Cerebellar nuclear complex (tissue), 1 donor: ENCODE data around the gene USP24.

Experiments used
- DNase-seq, 2 experiments: peaks; one replicate each; lab custom pipeline; 2025; lab: John Stamatoyannopoulos, UW

USP24 gene

DNA sequence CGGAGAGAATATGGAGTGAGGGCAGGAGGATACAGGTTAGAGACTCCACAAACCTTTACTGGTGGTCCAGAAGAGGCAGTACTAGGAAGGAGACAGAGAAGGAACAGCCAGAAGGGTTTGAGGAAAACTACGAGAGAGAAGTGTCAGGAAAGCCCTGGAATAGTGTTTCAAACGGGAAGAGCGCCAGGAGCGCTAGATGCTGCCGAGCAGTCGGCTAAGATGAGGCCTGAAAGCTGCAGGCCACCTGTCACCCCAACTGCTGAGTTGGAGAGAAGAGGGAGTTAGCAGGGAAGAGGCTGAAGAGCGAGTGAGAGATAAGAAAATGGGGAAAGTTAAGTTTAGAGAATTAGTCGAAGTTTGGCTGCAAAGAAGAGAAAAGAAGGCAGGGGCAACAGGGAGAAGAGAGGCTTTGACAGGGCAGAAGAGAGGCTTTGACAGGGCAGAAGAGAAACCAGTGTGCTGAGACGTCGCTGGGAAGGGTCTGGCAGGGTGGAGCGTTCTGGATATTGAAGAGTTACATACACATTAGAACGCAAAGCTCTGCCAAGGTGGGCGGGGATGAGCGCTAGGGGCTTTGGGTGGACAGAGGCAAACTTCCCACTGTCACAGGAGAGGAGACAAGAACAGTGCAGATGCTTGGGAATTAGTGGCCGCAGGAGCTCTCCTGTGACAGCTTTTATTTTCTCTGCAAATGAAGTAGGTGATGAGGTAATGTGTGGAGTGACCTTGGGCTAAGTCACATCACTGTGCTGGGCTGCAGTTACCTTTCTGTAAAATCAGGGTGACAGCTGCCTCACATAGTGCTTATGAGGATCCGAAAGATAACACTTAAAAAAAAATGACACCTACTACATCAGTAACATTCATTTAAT, 144.6 kb downstream of the USP24 start:
- peak; percentile 26 to 58 for DNase-seq

DNA sequence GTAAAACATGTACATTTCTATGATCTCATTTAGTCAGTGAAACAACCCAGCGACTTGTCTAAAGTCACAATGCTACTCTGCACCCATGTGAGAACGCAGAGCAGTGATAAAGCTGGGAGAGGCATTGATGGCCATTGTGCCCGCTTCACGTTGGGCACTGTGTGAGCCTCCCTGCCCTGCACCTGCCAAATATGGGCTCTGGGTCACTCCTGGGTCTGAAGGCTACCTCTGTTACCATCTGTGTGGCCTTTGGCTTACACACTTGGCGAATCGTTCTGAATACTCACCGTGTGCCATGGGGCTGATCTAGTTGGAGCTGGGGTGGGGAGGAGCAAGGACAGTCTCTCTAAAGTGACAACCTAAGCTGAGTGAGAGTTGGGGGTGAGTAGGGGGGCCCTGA, 145.9 kb downstream of the USP24 start:
- DNase-seq = no peak

DNA sequence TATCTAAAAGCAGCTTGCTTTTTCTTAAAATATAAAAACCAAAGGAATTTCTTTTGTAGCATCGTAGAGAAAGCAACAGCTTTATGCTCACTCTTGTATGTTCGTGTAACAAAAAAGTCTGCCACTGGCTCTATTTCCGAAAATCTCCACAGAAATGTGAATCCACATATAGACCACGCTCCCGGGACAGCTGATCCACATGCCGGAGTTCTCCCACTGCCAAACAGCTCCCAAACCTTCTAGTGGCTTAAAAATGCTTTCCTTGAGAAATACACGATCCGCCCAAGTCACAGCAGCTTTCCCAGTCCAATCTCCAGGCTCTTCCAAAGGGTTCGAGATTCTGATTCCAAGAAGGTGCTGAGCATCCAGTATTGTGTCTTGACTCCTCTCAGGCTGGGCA, 146.5 kb downstream of the USP24 start:
- no peak for DNase-seq

- no peak for DNase-seq
Observed at GRCh38 chr1:55067914-55068313, 147.2 kb downstream of the USP24 start.

DNA sequence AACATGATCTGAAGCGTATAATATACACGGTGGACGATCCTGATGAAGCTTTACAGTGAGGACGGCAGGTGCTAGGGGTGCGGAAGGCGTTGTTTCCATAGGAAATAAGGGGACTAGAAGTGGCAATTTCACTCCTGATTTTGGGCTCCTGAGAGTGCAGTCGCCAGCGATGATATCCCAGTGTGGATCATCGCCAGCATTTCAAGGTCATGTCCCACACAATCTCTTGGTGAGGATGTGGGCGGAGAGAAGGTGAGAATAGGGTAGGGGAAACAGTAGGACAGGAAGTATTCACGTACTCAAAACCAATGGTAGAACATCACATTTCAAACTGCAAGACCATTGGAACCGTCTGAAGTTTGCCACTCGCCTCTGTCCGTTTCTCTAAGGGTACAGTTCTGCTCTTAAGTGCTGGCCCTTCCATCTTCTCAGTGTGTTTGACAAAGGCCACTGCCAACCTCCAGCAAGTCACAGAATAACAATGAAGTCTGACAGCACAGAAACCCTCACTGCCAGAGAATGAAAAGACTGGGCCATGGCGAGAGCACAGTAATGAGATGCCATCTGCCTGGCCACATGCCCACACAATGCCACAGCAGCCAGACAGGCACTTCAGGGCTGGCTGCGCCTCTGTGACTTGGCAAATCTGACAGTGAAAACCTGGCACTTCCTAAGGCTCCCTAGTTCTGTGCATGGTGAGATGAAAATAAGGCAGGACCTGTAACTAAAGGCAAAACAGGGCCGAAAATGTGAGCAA, 148.0 kb downstream of the USP24 start:
- peak; percentile 72 to 96 for DNase-seq

DNA sequence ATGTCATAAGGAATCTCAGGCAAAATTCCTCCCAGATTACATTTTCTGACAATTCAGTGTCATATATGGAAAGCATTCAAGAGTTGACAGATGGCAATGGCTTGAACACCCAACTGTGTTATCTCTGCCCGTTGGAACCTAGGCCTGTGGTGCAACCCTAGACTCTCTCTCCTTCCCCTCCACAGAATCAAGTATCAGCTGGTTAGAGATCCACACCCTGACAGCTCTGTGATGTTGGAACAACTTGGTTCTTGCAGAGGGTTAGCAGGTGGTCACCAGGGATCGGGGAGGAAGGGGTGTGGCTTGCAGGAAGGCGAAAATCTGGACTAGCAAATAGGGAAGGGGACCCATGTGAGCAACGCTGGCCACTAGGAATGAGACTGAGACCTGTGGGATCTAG, 149.5 kb downstream of the USP24 start:
- peak in 1 of 2 experiments; percentile 33 for DNase-seq

- DNase-seq = no peak
Observed at GRCh38 chr1:55064861-55065263, 150.3 kb downstream of the USP24 start.

GRCh38 chr1:55064071-55064581, 151.0 kb downstream of the USP24 start:
- DNase-seq = peak; percentile 40 to 59

DNA sequence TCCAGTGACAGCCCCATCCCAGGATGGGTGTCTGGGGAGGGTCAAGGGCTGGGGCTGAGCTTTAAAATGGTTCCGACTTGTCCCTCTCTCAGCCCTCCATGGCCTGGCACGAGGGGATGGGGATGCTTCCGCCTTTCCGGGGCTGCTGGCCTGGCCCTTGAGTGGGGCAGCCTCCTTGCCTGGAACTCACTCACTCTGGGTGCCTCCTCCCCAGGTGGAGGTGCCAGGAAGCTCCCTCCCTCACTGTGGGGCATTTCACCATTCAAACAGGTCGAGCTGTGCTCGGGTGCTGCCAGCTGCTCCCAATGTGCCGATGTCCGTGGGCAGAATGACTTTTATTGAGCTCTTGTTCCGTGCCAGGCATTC, 151.6 kb downstream of the USP24 start:
- DNase-seq = no peak

DNA sequence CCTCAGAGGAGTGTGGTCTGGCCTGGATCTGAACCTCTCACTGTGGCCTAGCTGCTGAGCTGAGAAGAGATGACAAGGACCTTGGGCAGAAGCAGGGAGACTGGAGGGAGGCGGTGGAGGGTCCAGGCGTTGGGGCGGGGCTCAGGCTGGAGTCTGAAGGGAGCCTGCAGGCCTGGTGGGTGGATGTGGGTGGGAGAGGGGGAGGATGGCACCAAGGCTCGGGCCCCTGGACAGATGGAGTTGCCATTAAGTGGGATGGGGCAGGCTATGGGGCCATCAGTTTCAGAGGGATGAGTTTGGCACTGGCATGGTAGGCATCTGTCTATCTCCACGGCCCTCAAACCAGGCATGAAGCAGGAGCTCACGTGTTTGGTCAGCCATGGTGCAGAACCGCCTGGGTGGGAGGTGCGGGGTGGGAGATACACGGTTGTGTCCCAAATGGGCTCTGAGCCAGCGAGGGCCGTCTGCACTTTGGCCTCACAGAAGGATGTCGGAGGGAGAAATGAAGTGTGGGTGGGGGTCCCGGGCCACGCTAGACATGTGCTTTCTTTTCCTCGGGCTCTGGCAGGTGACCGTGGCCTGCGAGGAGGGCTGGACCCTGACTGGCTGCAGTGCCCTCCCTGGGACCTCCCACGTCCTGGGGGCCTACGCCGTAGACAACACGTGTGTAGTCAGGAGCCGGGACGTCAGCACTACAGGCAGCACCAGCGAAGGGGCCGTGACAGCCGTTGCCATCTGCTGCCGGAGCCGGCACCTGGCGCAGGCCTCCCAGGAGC, 152.2 kb downstream of the USP24 start:
- DNase-seq = no peak

DNA sequence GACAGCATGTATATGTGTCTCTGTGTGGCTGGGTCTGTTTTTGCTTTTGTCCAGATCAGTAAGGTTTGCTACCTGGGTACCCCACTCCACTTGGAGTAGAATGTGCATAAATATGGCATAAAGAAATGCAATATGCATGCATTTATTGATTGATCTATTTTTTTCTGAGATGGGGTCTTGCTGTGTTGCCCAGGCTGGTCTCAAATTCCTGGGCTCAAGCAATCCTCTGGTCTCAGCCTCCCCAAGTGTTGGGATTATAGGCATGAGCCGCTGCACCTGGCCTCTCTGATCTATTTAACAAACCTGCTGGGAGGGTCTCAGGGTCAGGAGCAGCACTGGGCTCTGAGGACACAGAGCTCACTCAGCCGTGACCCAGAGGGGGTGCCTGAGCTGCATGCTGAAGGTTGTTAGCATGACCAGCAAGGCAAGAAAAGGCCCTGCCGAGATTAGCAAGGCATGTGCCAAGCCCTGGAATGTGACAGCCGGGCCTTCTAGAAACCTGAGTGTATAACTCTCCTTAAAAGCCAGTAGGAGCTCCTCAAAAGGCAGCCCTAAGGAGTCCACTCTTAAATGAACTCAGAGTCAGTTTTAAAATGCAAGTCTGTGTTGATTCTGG, 153.3 kb downstream of the USP24 start:
- DNase-seq = no peak

- DNase-seq = no peak
Observed at GRCh38 chr1:55061000-55061705, 154.0 kb downstream of the USP24 start.

DNA sequence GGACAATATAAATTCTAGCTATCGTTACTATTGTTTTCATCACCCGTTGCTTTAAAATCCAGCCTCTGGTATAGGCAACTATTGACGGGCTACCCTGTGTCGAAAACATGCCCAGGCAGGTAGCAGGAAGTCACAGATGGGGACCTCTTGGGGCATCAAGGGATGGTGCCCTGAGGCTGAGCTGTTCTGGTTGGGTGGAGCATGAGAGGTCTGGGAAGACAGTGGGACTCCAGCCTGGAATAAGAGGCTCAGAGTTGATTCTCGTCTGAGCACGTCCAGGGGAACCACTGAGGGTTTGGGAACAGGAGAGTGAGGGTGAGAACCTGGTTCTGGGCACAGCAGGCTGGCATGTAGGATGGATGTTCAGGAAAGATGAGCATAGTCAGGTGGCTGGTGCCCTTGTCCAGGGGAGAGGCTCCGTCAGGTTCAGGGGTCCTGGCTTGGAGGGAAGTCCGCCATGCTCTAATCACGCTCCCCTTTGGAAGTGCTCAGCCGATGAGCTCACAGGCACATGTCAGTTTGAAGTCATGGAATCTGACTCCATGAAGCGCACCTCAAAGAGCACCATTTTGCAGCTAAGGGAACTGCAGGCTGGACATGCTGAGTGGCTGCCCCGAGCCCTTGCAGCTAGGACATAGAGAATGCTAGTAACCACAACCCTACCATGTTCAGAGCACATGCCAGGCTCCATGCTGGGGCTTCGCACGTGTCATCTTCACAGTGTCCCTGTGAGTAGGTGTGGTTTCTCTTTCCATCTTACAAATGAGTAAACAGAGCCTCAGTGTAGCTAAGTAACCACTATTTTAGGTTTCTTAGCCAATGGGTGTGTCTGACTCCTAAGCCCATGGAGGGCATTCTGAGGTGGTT, 154.8 kb downstream of the USP24 start:
- no peak for DNase-seq

DNA sequence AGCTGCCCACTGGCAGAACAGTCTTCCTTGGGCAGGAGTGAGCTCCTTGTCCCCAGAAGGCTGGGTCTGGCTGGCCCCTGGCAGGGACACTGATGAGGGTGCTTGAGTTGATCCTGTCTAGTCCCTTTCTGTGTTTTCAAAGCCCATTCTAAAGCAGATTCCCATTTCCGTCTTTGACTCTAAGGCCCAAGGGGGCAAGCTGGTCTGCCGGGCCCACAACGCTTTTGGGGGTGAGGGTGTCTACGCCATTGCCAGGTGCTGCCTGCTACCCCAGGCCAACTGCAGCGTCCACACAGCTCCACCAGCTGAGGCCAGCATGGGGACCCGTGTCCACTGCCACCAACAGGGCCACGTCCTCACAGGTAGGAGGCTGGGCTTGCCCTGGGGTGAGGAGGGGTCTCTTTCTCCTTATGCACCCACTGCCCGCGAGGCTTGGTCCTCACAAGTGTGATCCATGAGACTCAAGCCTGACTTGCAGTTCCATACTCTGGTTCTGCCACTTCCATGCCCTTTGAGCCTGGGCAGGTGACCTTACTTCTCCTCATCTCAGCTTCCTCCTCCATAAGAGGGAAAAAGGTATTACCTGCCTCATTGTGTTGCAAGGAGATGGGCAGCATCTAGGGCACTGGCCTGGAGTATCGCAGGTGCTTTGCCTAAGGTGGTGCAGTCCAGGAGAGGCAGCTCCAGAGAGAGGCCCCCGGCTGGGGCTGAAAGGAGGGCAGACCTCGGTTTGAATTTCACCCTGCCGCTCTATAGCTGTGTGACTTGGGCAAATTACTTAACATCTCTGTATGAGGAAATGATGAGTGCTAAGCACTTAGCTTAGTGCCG, 155.6 kb downstream of the USP24 start:
- DNase-seq = no peak

DNA sequence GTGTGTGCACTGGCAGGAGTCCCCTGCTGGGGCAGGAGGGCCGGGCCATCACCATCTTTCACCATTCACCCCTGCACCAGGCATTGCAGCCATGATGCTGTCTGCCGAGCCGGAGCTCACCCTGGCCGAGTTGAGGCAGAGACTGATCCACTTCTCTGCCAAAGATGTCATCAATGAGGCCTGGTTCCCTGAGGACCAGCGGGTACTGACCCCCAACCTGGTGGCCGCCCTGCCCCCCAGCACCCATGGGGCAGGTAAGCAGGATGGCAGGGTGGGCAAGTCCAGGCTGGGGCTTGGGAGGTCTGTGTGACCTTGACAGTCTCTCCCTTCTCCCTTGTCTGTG, 157.2 kb downstream of the USP24 start:
- DNase-seq = no peak

- no peak for DNase-seq
Observed at GRCh38 chr1:55057270-55057955, 157.8 kb downstream of the USP24 start.

DNA sequence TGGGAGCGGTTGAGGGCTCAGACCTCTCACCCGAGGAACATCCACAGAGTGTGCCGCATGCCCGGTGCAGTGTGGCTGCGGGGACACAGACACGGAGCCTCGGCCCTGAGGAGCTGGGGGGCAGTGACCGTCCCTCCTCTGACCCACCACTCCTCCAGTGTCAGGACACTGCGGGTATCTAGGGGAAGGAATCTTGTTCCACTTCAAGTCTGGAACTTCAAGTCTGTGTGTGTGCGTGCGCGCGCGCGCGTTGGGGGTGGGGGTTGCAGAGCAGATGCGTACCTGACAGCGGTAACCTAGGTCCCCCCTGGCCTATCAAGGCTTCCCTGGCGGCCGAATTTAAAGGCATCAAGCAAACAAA, 158.6 kb downstream of the USP24 start:
- DNase-seq = no peak

DNA sequence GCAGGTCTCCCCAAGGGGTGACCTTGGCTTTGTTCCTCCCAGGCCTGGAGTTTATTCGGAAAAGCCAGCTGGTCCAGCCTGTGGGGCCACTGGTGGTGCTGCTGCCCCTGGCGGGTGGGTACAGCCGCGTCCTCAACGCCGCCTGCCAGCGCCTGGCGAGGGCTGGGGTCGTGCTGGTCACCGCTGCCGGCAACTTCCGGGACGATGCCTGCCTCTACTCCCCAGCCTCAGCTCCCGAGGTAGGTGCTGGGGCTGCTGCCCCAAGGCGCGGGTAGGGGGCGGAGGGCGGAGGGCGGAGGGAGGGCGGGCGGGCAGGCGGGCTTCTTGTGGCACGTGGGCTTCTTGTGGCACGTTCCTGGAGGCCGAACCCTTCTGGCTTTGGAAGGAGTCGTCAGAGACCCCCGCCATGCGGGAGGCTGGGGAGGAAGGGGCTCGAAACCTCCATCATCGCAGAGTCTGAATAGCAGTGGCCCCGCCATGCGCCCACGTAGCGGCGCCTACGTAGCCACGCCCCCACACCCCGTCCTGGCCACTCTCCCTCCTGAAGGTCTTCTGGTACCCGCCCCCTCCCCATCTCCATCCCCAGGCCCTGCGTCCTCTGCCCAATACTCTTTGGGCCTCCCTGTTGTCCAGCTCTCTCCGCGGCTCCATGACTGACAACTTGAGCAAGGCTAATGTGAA, 159.1 kb downstream of the USP24 start:
- no peak for DNase-seq
